Loucy (cell line): Measurements from ENCODE around the gene ACTN1.
A peak's percentile ranks its signal among the peaks of the same experiment; 100 is the strongest.

Source experiments
- H2AFZ ChIP-seq: fragments of 200-600 bp; sonication (generic); 2 replicates; pipeline ENCODE4 v1.6.0; 2016; ENCODE audit warnings: antibody characterized with exemption, mild to moderate bottlenecking, low read length, moderate library complexity
- H3F3A ChIP-seq: fragments of 200-600 bp; 2 replicates; pipeline ENCODE4 v1.6.0; 2016; ENCODE audit warnings: antibody characterized with exemption, low read depth, mild to moderate bottlenecking
- H3K27me3 ChIP-seq: fragments of 200-600 bp; sonication (generic); 2 replicates; pipeline ENCODE4 v1.6.1; 2014; ENCODE audit warnings: low read length, mild to moderate bottlenecking; ENCODE audit not compliant: insufficient read depth, poor library complexity, severe bottlenecking
- H3K36me3 ChIP-seq: fragments of 200-600 bp; sonication (generic); 2 replicates; pipeline ENCODE4 v1.6.1; 2016; ENCODE audit warnings: low read length; ENCODE audit not compliant: insufficient read depth
- H3K4me1 ChIP-seq: fragments of 200-600 bp; sonication (generic); 2 replicates; pipeline ENCODE4 v1.5.1; 2014; ENCODE audit warnings: low read length, mild to moderate bottlenecking; ENCODE audit not compliant: insufficient read depth, poor library complexity, severe bottlenecking
- H3K4me2 ChIP-seq: fragments of 200-600 bp; sonication (generic); 2 replicates; pipeline ENCODE4 v1.6.0; 2014; ENCODE audit warnings: antibody characterized with exemption, low read length, low read depth, mild to moderate bottlenecking; ENCODE audit not compliant: poor library complexity, severe bottlenecking
- H3K4me3 ChIP-seq: fragments of 200-600 bp; sonication (generic); 2 replicates; pipeline ENCODE4 v1.5.1; 2014; ENCODE audit warnings: low read length, mild to moderate bottlenecking, mixed read lengths; ENCODE audit not compliant: poor library complexity, severe bottlenecking
- H3K79me2 ChIP-seq: fragments of 200-600 bp; sonication (generic); 2 replicates; pipeline ENCODE4 v1.6.1; 2014; ENCODE audit warnings: low read length; ENCODE audit not compliant: insufficient read depth
- H3K9ac ChIP-seq: fragments of 200-600 bp; sonication (generic); 2 replicates; pipeline ENCODE4 v1.6.0; 2014; ENCODE audit warnings: mild to moderate bottlenecking, low read depth, low read length, moderate library complexity; ENCODE audit not compliant: poor library complexity, severe bottlenecking
- H3K9me2 ChIP-seq: fragments of 200-600 bp; sonication (generic); replicated peaks from 2 replicates; pipeline ENCODE4 v1.6.1; 2016; ENCODE audit warnings: low read depth, low read length, mixed read lengths
- H3K9me3 ChIP-seq: fragments of 200-600 bp; sonication (generic); 2 replicates; pipeline ENCODE4 v1.6.1; 2014; ENCODE audit warnings: mild to moderate bottlenecking, antibody characterized with exemption, low read length, low read depth; ENCODE audit not compliant: insufficient read depth
- H4K20me1 ChIP-seq: fragments of 200-600 bp; sonication (generic); 2 replicates; pipeline ENCODE4 v1.6.0; 2014; ENCODE audit warnings: antibody characterized with exemption, low read length, mild to moderate bottlenecking; ENCODE audit not compliant: insufficient read depth, poor library complexity, severe bottlenecking
- CTCF ChIP-seq: fragments of 200-600 bp; sonication (generic); conservative IDR thresholded peaks from 2 replicates; pipeline ENCODE4 v1.5.1; 2014; ENCODE audit warnings: mild to moderate bottlenecking, antibody characterized with exemption, low read length
- EZH2phosphoT487 ChIP-seq: fragments of 200-600 bp; IDR thresholded peaks from 2 replicates; pipeline ENCODE4 v1.6.1; 2018; ENCODE audit warnings: antibody characterized with exemption, mild to moderate bottlenecking, moderate library complexity, borderline replicate concordance

The ACTN1 gene

DNA sequence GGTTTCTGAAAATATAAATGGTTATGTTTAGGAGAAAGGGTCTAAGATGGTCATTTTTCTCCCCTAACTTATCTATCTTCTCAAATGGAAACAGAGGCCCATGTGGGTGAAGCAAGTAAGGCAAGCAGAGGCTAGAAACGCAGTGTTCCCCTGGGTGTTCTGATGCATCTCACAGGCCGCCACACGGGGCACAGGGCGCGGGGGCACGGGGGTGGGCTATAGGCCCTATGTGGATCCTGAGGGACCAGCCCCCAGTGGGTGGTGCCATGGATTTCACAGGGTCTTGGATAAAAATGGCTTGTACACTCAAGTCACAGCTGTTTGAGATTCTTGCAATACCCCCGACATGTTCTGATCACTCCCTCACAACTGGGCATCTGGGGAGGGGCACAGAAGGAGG is 17.7 kb downstream of the ACTN1 start:
- no peaks in the 10 kb centered on the region for H3K9me3 ChIP-seq
- peaks cover 19% of the 10 kb centered on the region for H3K36me3 ChIP-seq
- no peak for TF ChIP-seq EZH2phosphoT487
- TF ChIP-seq CTCF = no peak
- H3K9ac ChIP-seq = no peak overlapping the region
- no peak overlapping the region for H2AFZ ChIP-seq
- no peaks in the 10 kb centered on the region for H3K9me2 ChIP-seq
- no peaks in the 10 kb centered on the region for H3K27me3 ChIP-seq
- H3K79me2 ChIP-seq = peaks cover 100% of the 10 kb centered on the region
- no peaks in the 10 kb centered on the region for H3F3A ChIP-seq
- H3K4me1 ChIP-seq = peaks cover 30% of the 10 kb centered on the region
- H3K4me3 ChIP-seq = no peak overlapping the region
- peaks cover 76% of the 10 kb centered on the region for H4K20me1 ChIP-seq
- H3K4me2 ChIP-seq = no peak overlapping the region

- Histone ChIP-seq H3K4me3 (no peak overlapping the region), H3K27me3 (no peaks in the 10 kb centered on the region), H4K20me1 (peaks cover 78% of the 10 kb centered on the region), H3K79me2 (peaks cover 100% of the 10 kb centered on the region), H3K9ac (no peak overlapping the region), H3K4me1 (peaks cover 41% of the 10 kb centered on the region), H2AFZ (no peak overlapping the region), H3K4me2 (no peak overlapping the region), H3K9me2 (no peaks in the 10 kb centered on the region), H3K36me3 (peaks cover 19% of the 10 kb centered on the region), H3F3A (no peaks in the 10 kb centered on the region), H3K9me3 (no peaks in the 10 kb centered on the region)
- TF ChIP-seq EZH2phosphoT487 (no peak), CTCF (no peak)
Observed at GRCh38 chr14:68960123-68960522, 19.0 kb downstream of the ACTN1 start.

DNA sequence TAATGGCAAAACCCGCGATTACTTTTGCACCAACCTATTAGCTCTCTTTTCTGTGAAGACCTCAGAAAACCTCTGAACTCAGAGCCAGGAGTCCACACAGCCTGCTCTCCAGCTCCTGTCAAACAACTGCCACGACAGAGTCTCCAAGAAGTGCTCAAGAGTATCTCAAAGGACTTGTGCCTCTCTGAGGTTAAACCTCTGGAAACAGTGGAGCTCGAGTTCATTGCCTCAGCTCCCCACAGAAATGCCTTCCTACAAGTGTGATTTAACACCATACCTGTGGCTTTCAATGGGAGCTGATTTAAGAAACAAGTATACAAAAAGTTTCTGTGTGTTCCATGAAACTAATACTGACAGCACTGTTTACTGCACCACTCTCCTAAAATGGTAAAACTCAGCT is 20.1 kb downstream of the ACTN1 start:
- H3K4me2 ChIP-seq = peak overlapping the region; percentile 38
- no peaks in the 10 kb centered on the region for H3K9me3 ChIP-seq
- peaks cover 19% of the 10 kb centered on the region for H3K36me3 ChIP-seq
- TF ChIP-seq EZH2phosphoT487 (no peak), CTCF (no peak)
- H4K20me1 ChIP-seq = peaks cover 74% of the 10 kb centered on the region
- no peaks in the 10 kb centered on the region for H3K9me2 ChIP-seq
- no peaks in the 10 kb centered on the region for H3K27me3 ChIP-seq
- H2AFZ ChIP-seq = no peak overlapping the region
- peak overlapping the region; percentile 6 for H3K4me3 ChIP-seq
- peak overlapping the region; percentile 18 for H3K9ac ChIP-seq
- H3F3A ChIP-seq = no peaks in the 10 kb centered on the region
- peaks cover 41% of the 10 kb centered on the region for H3K4me1 ChIP-seq
- H3K79me2 ChIP-seq = peaks cover 99% of the 10 kb centered on the region
